HCT116 (cell line): ENCODE results near the gene TSC1. TPM values are rescaled to one million over a fixed set of nuclear protein-coding genes. Genes with fewer than 3 reads are reported as not detected.

Experiments
- ATAC-seq: fragments of 200-7000 bp; cut with Tn5 transposase; 2 replicates; pipeline ENCODE4 v1.9.1; 2020; ENCODE audit warnings: mild to moderate bottlenecking, moderate library complexity
- BruUV-seq: library from RNA; stranded (reverse); fragments of 400-500 nt; replicated peaks from 2 replicates; lab custom pipeline; 2021; lab: Mats Ljungman, UMichigan
- CTCF ChIA-PET: fragments of 300-600 bp; sonication (Branson Sonifier 250); formaldehyde crosslinking; loops from one replicate; lab custom pipeline; 2021; ENCODE audit warnings: antibody characterized with exemption; lab: Charles Lee
- POLR2A ChIA-PET: fragments of 300-600, 350-600 bp; sonication (Branson Sonifier 250); formaldehyde crosslinking; loops from one replicate; lab custom pipeline; 2021; ENCODE audit warnings: antibody characterized with exemption; lab: Charles Lee
- RAD21 ChIA-PET, 2 experiments: fragments of 300-600 bp; sonication (Branson Sonifier 250); formaldehyde crosslinking; loops; one replicate each; lab custom pipeline; 2023; ENCODE audit warnings: low total read pairs in 2 of 2; ENCODE audit not compliant: uncharacterized antibody in 2 of 2, unreplicated experiment in 2 of 2, low non-redundant PET in 1 of 2; lab: Charles Lee
- DNase-seq: peaks from one replicate; pipeline ENCODE4 v3.0.0-alpha.2; 2010; ENCODE audit warnings: low read depth, low spot score
- H2AFZ ChIP-seq: fragments of 200-600 bp; shearing (Covaris generic), sonication (generic); 2 replicates; pipeline ENCODE4 v1.6.1; 2017; ENCODE audit warnings: low read depth, mixed run types, mixed read lengths, antibody characterized with exemption, low read length; ENCODE audit not compliant: poor library complexity, severe bottlenecking
- H3K27ac ChIP-seq: 2 replicates; pipeline ENCODE4 v1.5.1; 2012; ENCODE audit warnings: low read depth, low read length
- H3K27me3 ChIP-seq: fragments of 200-600 bp; sonication (generic); 2 replicates; pipeline ENCODE4 v1.6.1; 2016; ENCODE audit warnings: mixed run types, low read length, mixed read lengths; ENCODE audit not compliant: insufficient read depth
- H3K36me3 ChIP-seq, 2 experiments: fragments of 200-500 bp in 1 of 2; fragments of 200-600 bp in 1 of 2; sonication (Bioruptor generic) in 1 of 2; sonication (generic) in 1 of 2; 2 replicates each; pipeline versions ENCODE4 v1.5.1 to v1.6.1; 2014 to 2016; ENCODE audit warnings: low read length in 2 of 2, inconsistent platforms in 1 of 2, mixed read lengths in 1 of 2, mixed run types in 1 of 2; ENCODE audit not compliant: insufficient read depth in 2 of 2, control insufficient read depth in 1 of 2
- H3K4me1 ChIP-seq, 2 experiments: fragments of 200-600 bp in 1 of 2; sonication (generic) in 1 of 2; 2 replicates each; pipeline versions ENCODE4 v1.5.1 to v1.6.1; 2012 to 2017; ENCODE audit warnings: low read length in 2 of 2, inconsistent platforms in 1 of 2, mild to moderate bottlenecking in 1 of 2, mixed read lengths in 1 of 2, mixed run types in 1 of 2, moderate library complexity in 1 of 2; ENCODE audit not compliant: insufficient read depth in 2 of 2, control insufficient read depth in 1 of 2
- H3K4me2 ChIP-seq: fragments of 200-600 bp; sonication (generic); 2 replicates; pipeline ENCODE4 v1.6.1; 2017; ENCODE audit warnings: mixed run types, low read length, mixed read lengths
- H3K4me3 ChIP-seq, 2 experiments: fragments of 200-600 bp in 1 of 2; sonication (generic) in 1 of 2; replicated peaks in 1 of 2; 2 replicates each; pipeline ENCODE4 v1.5.1; 2011 to 2016; ENCODE audit warnings: low read length in 2 of 2, control low read depth in 1 of 2, low read depth in 1 of 2, mild to moderate bottlenecking in 1 of 2, mixed read lengths in 1 of 2, mixed run types in 1 of 2
- H3K79me2 ChIP-seq: fragments of 200-600 bp; sonication (generic); 2 replicates; pipeline ENCODE4 v1.6.1; 2017; ENCODE audit warnings: mild to moderate bottlenecking, mixed run types, low read length, moderate library complexity, mixed read lengths; ENCODE audit not compliant: insufficient read depth
- H3K9ac ChIP-seq: fragments of 200-600 bp; sonication (generic); 2 replicates; pipeline ENCODE4 v1.6.1; 2016; ENCODE audit warnings: low read length, mixed read lengths
- H3K9me2 ChIP-seq: fragments of 200-600 bp; sonication (generic), shearing (Covaris generic); 2 replicates; pipeline ENCODE4 v1.6.1; 2017; ENCODE audit warnings: mixed run types, mild to moderate bottlenecking, moderate library complexity; ENCODE audit not compliant: insufficient read depth
- H3K9me3 ChIP-seq, 2 experiments: fragments of 200-500 bp in 1 of 2; fragments of 200-600 bp in 1 of 2; sonication (Bioruptor generic) in 1 of 2; sonication (generic) in 1 of 2; 2 replicates each; pipeline ENCODE4 v1.6.1; 2014 to 2017; ENCODE audit warnings: low read length in 2 of 2, mixed read lengths in 2 of 2, inconsistent platforms in 1 of 2, low read depth in 1 of 2, mild to moderate bottlenecking in 1 of 2, mixed run types in 1 of 2, moderate library complexity in 1 of 2; ENCODE audit not compliant: control insufficient read depth in 1 of 2, insufficient read depth in 1 of 2
- H4K20me1 ChIP-seq: fragments of 200-600 bp; sonication (generic), shearing (Covaris generic); 2 replicates; pipeline ENCODE4 v1.6.1; 2017; ENCODE audit warnings: mixed run types, mild to moderate bottlenecking, moderate library complexity; ENCODE audit not compliant: insufficient read depth
- ATF3 ChIP-seq: IDR thresholded peaks from 2 replicates; pipeline ENCODE4 v1.6.1; 2012
- CBX3 ChIP-seq: IDR thresholded peaks from 2 replicates; pipeline ENCODE4 v1.6.1; 2012; ENCODE audit warnings: low read depth
- CEBPB ChIP-seq: IDR thresholded peaks from 2 replicates; pipeline ENCODE4 v1.6.1; 2012; ENCODE audit warnings: low read depth
- CTCF ChIP-seq, 3 experiments: fragments of 200-600 bp in 1 of 3; sonication (generic) in 1 of 3; IDR thresholded peaks in 2 of 3; conservative IDR thresholded peaks in 1 of 3; 2 replicates each; pipeline ENCODE4 v1.5.1; 2012 to 2017; ENCODE audit warnings: low read depth in 2 of 3, low read length in 2 of 3, antibody characterized with exemption in 1 of 3, borderline replicate concordance in 1 of 3, control low read depth in 1 of 3, mild to moderate bottlenecking in 1 of 3, mixed read lengths in 1 of 3, mixed run types in 1 of 3, moderate library complexity in 1 of 3; ENCODE audit not compliant: insufficient read depth in 1 of 3
- EGR1 ChIP-seq: IDR thresholded peaks from 2 replicates; pipeline ENCODE4 v1.6.1; 2012; ENCODE audit warnings: low read depth
- ELF1 ChIP-seq: IDR thresholded peaks from 2 replicates; pipeline ENCODE4 v1.6.1; 2012; ENCODE audit warnings: low read depth, borderline replicate concordance
- EZH2phosphoT487 ChIP-seq: fragments of 200-600 bp; IDR thresholded peaks from 2 replicates; pipeline ENCODE4 v1.6.1; 2018; ENCODE audit warnings: antibody characterized with exemption, borderline replicate concordance
- FOSL1 ChIP-seq: IDR thresholded peaks from 2 replicates; pipeline ENCODE4 v1.6.1; 2012; ENCODE audit warnings: low read depth
- POLR2A ChIP-seq: IDR thresholded peaks from 2 replicates; pipeline ENCODE4 v1.7.0; 2011; ENCODE audit warnings: borderline replicate concordance; ENCODE audit not compliant: insufficient read depth, insufficient read length; ENCODE audit errors: extremely low read depth
- POLR2AphosphoS5 ChIP-seq: IDR thresholded peaks from 2 replicates; pipeline ENCODE4 v1.6.1; 2011; ENCODE audit warnings: mild to moderate bottlenecking, low read depth, low read length, moderate library complexity
- SP1 ChIP-seq: IDR thresholded peaks from 2 replicates; pipeline ENCODE4 v1.6.1; 2012; ENCODE audit warnings: low read depth
- SRF ChIP-seq: IDR thresholded peaks from 2 replicates; pipeline ENCODE4 v1.6.1; 2012; ENCODE audit warnings: low read depth
- TCF7L2 ChIP-seq: IDR thresholded peaks from 2 replicates; pipeline ENCODE4 v1.7.0; 2011; ENCODE audit warnings: borderline replicate concordance, inconsistent platforms; ENCODE audit not compliant: insufficient read depth, insufficient read length; ENCODE audit errors: extremely low read depth
- intact Hi-C: fragments of 100-400 bp; cut with micrococcal nuclease; formaldehyde crosslinking; loops from 2 replicates; pipeline ENCODE4 v1.10.0; 2022
- total RNA-seq: library from RNA; stranded (reverse); gene quantifications from one replicate; pipeline ENCODE4 v1.2.1, GENCODE V29; 2021; ENCODE audit not compliant: unreplicated experiment

TSC1 gene
- total RNA-seq, 1 experiment from 2014 or later: 34.5 TPM

GRCh38 chr9:132887181-132888120, 57.0 kb downstream of the TSC1 start:
- CTCF ChIA-PET: no interaction called here
- no peak for DNase-seq
- Histone ChIP-seq H3K4me3 (no peak overlapping the region), H3K4me1 (no peaks in the 10 kb centered on the region), H3K27ac (no peak overlapping the region), H3K27me3 (no peaks in the 10 kb centered on the region), H3K36me3 (no peaks in the 10 kb centered on the region), H4K20me1 (no peaks in the 10 kb centered on the region), H3K4me2 (no peak overlapping the region), H3K9ac (no peak overlapping the region), H2AFZ (no peak overlapping the region), H3K9me3 (no peaks in the 10 kb centered on the region), H3K9me2 (no peaks in the 10 kb centered on the region), H3K79me2 (no peaks in the 10 kb centered on the region)
- intact Hi-C loops: no loop called here
- RAD21 ChIA-PET: no interaction called here
- TF ChIP-seq POLR2A: no peak
- no peak for TF ChIP-seq SP1
- TF ChIP-seq FOSL1: no peak
- TF ChIP-seq EGR1: no peak
- TF ChIP-seq POLR2AphosphoS5: no peak
- TF ChIP-seq TCF7L2: no peak
- no peak for TF ChIP-seq CEBPB
- TF ChIP-seq SRF: no peak
- no peak for TF ChIP-seq ELF1
- no peak for TF ChIP-seq CTCF (IDR thresholded peaks at IDR 0.05 in 2 of 3, conservative IDR thresholded peaks at IDR 0.05 in 1 of 3; ENCODE audit: borderline replicate concordance in 1 of 3, insufficient read depth in 1 of 3, low read depth in 2 of 3, low read length in 2 of 3)
- TF ChIP-seq CBX3: no peak
- no peak for TF ChIP-seq ATF3
- no peak for TF ChIP-seq EZH2phosphoT487
- BruUV-seq: no TSS peak
- no peak for ATAC-seq
- POLR2A ChIA-PET: no interaction called here
